CD4-positive, alpha-beta T cell treated with Interleukin-6 for 4 hours (primary cell): Measurements from ENCODE around the gene NR6A1.

Experiments
- DNase-seq: peaks from one replicate; pipeline ENCODE4 v3.0.0-alpha.2; 2020; ENCODE audit warnings: mixed read lengths

NR6A1 gene

GRCh38 chr9:124720429-124721108 lies 50.5 kb downstream of the NR6A1 start:
- DNase-seq = no peak

DNA sequence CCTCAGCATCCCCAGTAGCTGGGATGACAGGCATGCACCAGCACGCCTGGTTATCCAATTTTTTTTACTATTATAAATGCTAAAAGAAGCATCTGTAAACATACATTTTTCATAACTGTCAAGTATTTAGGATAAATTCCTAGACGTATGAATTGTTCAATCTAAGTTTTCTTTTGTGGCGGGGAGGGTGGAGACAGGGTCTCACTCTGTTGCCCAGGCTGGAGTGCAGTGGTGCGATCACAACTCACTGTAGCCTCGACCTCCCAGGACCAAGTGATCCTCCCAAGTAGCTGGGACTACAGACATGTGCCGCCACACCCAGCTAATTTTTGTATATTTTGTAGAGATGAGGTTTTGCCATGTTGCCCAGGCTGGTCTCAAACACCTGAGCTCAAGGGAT lies 52.2 kb downstream of the NR6A1 start:
- no peak for DNase-seq

- no peak for DNase-seq
Measured at GRCh38 chr9:124717597-124717996, 53.5 kb downstream of the NR6A1 start.

GRCh38 chr9:124716808-124717207 lies 54.3 kb downstream of the NR6A1 start:
- DNase-seq = no peak

DNA sequence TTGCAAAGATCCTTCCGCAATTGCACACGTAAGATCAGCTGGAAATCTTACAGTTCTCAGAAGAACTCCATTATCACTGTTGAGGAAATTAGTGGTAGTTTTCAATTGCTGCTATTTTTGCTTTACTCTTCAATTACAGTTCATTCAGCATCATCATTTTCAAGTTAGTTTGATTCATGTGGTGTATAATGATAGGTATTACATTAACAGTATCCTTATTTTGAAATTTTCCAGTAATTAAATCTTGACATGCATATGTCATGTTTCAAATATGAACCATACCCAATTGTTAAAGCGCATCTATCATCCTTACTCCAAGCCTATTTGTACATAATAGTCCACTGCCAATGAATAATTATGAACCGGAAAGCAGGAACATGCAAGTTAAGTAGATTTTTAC lies 60.3 kb downstream of the NR6A1 start:
- no peak for DNase-seq

DNA sequence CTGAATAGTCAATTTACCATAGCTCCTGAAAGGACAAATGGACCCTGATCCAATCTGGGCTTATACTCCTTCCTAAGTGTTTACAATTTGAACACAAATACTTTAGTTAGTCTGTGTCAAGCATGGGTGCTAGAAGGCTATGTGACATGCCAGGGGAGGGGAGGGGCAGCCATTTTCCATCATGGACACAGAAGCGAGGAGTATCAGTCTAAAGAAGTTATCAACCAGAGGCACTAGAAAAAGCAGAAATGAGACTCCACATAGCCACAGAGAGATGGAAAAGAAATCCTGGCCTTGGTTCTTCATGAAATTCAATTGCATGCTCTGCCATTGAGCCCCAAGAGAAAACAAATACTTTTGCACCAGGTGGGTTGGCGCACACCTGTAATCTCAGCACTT lies 61.8 kb downstream of the NR6A1 start:
- no peak for DNase-seq

DNA sequence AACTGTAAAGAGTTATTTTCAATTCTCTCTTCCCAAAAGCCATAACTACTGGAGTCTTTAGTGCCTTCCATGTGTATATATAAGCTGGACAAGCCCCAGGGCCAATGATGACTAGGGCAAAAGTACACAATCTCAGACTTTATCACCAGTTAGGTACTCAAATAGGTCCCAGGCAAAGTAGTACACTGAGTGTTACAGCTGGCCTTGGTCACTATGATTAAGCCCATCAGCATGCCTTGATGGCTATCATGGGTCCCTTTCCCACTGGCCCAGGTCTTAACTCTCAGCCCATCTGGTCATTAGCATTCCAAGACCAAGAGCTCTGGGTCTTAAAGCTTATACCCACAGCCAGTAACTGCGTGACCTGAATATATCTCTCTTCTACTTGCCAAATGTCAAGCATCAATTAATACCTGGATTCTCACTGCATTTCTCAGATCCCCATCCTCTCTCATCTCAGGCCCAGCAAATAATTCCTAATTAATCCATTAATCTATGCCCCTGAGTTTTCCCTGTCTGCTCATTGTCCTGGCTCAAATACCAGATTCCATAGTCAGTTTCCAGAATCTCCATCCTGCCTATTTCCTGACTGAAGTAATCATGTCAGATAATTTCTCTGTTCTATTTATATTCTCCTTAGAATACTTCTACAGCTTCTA lies 62.3 kb downstream of the NR6A1 start:
- no peak for DNase-seq

DNA sequence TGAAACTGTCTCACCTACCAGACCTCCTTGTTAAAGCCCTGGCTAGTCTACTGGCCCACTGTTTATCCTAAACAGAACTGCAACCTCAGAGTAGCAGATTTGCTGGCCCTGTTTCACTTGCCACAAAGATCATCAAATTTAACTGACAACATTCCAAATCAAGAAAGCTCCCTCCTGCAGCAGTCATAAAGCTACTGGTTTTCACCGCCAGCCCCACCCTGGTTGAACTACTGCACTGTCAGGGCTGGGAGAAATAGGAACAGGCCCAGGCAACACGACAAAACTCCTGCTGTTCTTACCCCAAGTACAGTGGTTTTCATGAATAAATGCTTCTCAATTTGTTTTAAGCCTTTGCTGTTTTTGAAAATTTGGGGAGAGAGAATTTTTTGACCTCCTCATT lies 63.0 kb downstream of the NR6A1 start:
- DNase-seq = no peak

DNA sequence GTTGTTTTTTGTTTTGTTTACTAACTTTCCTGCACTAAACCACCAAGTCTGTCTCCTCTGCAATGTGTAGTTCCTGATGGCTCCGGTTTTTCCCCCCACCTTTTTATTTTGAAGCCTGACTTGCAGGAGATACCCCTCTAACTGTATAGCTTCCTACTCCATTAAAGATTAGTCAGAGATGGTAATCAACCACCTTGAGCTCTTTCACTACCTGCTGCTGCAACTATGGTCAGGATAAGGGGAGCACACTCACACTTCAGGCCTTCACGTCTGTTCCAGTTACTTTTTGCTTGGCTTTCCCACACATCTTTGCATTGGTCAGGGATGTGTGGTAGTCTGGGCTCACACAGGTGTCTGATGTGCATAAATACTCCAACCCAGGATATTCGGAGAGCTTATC lies 63.4 kb downstream of the NR6A1 start:
- DNase-seq = no peak

GRCh38 chr9:124706685-124707084 lies 64.4 kb downstream of the NR6A1 start:
- no peak for DNase-seq

DNA sequence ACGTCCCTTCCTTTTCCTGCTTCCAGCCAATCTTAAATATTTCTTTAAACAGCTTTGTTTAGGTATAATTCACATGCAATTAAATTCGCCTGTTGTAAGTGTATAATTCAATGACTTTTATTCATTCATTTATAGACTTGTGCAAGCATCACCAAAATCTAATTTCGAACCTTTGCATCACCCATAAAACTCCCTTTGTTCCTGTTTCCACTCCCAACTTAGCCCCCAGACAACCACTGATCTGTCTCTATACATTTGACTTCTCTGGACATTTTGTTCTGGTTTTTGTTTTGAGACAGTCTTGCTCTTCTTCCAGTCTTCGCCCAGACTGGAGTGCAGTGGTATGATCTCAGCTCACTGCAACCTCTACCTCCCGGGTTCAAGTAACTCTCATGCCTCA lies 71.5 kb downstream of the NR6A1 start:
- DNase-seq = no peak

GRCh38 chr9:124698265-124698664 lies 72.8 kb downstream of the NR6A1 start:
- DNase-seq = no peak

DNA sequence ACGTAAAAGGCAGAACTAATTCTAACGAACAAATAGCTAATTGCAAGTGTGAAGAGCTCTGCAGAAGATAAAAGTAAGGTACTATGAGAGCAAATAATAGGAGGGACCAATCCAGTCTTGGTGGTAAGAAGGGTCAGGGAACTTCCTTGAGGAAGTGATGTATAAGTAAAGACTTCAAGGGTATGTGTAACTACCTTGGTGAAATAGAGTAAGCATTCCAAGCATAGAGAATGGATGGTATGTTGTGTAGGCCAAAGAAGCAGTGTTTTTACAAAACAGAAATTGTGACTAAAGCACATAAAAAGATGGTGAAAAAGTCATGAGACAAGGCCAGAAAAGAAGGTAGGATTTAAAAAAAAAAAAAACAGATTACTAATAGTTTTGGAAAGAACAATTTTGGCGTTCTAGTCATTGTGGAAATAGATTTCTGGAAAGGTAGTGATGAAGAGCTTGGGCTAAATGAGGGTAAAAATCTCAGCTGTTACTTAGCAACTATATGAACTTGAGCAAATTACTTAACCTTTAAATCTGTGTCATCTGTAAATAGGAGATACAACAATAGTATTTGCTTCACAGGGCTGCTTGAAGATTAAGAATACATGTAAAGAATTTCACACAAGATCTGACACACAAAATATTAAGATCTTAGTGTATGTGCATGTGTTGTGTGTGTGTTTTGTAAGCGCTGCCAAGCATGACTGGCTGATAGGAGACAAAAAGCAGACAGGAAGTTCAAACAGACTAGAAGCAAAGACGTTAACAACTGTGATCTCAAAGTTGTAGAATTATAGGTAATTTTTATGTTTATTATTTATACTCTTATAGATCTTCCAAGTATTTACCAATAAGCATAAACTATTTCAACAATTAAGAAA lies 73.5 kb downstream of the NR6A1 start:
- DNase-seq = no peak

GRCh38 chr9:124696101-124696500 lies 75.0 kb downstream of the NR6A1 start:
- no peak for DNase-seq

DNA sequence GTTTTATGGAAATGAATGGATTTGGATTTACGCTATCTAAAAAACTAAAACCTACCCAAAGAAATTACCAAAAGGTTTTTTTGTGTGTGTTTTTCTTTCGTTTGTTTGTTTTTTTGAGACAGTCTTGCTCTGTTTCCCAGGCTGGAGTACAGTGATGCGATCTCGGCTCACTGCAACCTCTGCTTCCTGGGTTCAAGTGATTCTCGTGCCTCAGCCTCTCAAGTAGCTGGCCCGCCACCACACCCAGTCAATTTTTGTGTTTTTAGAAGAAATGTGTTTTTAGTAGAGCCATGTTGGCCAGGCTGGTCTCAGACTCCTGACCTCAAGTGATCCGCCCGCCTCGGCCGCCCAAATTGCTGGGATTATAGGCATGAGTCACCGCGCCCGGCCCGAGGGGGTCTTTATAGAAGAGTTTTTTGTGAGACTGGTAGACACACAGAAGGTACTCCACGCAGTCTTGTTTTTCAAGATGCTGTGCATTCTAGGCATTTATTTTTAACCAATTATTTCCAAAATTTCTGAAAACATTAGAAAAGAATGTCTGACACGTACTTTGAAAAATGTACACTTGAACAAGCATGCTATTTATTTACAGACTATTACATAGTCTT lies 75.7 kb downstream of the NR6A1 start:
- DNase-seq = no peak

GRCh38 chr9:124694414-124695279 lies 76.5 kb downstream of the NR6A1 start:
- DNase-seq = no peak

DNA sequence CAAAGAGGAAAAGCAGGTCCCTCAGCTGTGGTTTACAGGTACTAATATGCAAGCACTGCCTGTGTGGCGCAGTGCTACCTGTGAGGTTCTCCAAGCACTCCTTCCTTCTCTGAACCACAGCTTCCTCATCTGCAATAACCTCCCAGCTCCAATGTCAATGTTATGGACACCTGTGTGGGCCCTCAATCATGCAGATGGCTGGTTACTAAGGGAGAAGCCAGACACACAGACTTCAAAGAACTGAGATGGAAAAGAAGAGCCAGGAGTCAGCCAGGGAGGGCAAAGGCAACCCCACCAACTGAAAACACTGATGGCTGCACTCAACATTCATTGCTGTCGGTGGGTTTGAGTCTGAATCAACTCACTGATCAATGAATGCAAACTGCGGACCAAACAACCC lies 77.7 kb downstream of the NR6A1 start:
- DNase-seq = no peak

DNA sequence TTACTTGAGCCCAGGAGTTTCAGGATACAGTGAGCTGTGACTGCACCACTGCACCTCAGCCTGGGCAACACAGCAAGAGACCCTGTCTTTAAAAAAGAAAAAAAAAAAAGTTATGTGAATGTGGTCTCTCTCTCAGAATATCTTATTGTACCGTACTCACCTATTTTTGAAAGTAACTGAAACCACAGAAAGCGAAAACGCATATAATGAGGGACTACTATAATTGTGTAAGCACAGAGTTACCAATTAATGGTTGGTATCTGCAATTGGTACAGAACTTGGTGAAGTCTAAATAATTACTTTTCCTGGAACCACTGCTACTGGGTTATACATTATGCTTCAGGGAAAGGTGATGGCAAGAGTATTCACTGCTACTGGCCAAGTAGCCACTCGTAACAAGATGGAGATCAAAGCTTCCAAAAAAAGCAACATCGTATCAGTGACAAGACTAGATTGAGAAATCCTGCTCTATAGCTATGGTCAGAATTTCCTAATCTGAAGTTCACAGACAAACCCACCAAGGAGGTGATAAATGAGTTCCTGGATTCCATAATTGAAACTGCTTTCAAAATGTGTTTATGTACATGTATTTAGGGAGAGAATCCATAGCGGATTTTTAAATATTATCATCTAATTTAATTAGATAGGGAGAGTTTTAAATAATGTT lies 82.7 kb downstream of the NR6A1 start:
- no peak for DNase-seq

DNA sequence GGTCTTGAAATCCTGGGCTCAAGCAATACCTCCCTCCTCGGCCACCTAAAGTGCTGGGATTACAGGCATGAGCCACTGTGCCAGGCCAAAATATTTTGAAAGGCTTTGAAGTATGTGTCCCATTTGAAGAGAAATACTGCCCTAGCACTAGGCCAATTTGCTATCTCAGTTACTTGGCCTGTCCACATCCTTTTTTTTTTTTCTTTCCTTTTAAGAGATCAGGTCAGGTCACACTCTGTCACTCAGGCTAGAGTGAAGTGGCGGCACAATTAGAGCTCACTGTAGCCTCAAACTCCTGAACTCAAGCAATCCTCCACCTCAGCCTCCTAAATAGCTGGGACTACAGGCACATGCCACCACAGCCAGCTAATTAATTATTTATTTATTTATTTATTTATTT lies 84.2 kb downstream of the NR6A1 start:
- DNase-seq = no peak

GRCh38 chr9:124685217-124685616 lies 85.9 kb downstream of the NR6A1 start:
- DNase-seq = no peak

GRCh38 chr9:124684169-124684568 lies 86.9 kb downstream of the NR6A1 start:
- DNase-seq = no peak

GRCh38 chr9:124683043-124683442 lies 88.1 kb downstream of the NR6A1 start:
- no peak for DNase-seq
